Pons (tissue), 1 donor: ENCODE results near the gene TOR1AIP1.

Source experiments
- DNase-seq: peaks from one replicate; pipeline ENCODE4 v3.0.0-alpha.2; 2016; ENCODE audit warnings: low spot score

The TOR1AIP1 gene

GRCh38 chr1:179881642-179882252, 338 bp upstream of the TOR1AIP1 start:
- peak; percentile 97 for DNase-seq

GRCh38 chr1:179883040-179883744, 1.1 kb downstream of the TOR1AIP1 start:
- DNase-seq: peak; percentile 34

- no peak for DNase-seq
Measured at GRCh38 chr1:179883745-179884138, 1.7 kb downstream of the TOR1AIP1 start.

- no peak for DNase-seq
Measured at GRCh38 chr1:179888071-179888470, 6.0 kb downstream of the TOR1AIP1 start.

- DNase-seq: no peak
Measured at GRCh38 chr1:179889589-179889988, 7.5 kb downstream of the TOR1AIP1 start.

- DNase-seq: no peak
Measured at GRCh38 chr1:179910934-179911333, 28.8 kb downstream of the TOR1AIP1 start.

- DNase-seq: no peak
Measured at GRCh38 chr1:179911812-179912211, 29.7 kb downstream of the TOR1AIP1 start.

- no peak for DNase-seq
Measured at GRCh38 chr1:179917601-179918429, 35.7 kb downstream of the TOR1AIP1 start.

GRCh38 chr1:179921472-179921871, 39.4 kb downstream of the TOR1AIP1 start:
- DNase-seq: no peak

- DNase-seq: no peak
Measured at GRCh38 chr1:179921981-179922872, 40.1 kb downstream of the TOR1AIP1 start.

- DNase-seq: no peak
Measured at GRCh38 chr1:179923029-179923428, 40.9 kb downstream of the TOR1AIP1 start.

GRCh38 chr1:179924268-179924667, 42.2 kb downstream of the TOR1AIP1 start:
- DNase-seq: no peak

GRCh38 chr1:179925302-179925701, 43.2 kb downstream of the TOR1AIP1 start:
- DNase-seq: no peak

- DNase-seq: no peak
Measured at GRCh38 chr1:179925922-179926849, 44.1 kb downstream of the TOR1AIP1 start.

GRCh38 chr1:179926850-179927205, 44.7 kb downstream of the TOR1AIP1 start:
- DNase-seq: no peak

- DNase-seq: no peak
Measured at GRCh38 chr1:179929955-179930798, 48.1 kb downstream of the TOR1AIP1 start.

GRCh38 chr1:179930867-179931266, 48.8 kb downstream of the TOR1AIP1 start:
- DNase-seq: no peak

GRCh38 chr1:179933219-179933618, 51.1 kb downstream of the TOR1AIP1 start:
- no peak for DNase-seq

GRCh38 chr1:179935909-179936496, 53.9 kb downstream of the TOR1AIP1 start:
- no peak for DNase-seq
